Measurements from ENCODE around the gene TGFBR1.

TGFBR1 gene

DNA sequence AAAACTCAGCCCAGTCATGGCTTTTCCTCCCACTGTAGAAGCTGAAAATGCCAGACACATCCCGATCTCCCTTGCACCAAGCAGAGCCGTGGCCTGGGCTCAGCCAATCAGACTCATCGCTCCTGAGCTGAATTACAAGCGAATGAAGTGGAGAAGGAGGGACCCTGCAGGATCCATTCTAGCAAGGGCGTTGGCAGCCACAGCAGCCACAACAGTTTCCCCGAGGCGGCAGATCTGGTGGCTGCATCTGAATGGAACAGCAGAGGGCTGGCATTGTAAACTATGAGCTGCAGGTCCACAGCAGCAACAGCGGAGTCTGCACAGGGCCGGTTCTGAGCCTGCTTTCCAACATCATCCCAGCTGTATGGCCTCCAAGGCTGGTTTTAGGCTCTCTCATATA lies 93.1 kb downstream of the TGFBR1 start:
- TF ChIP-seq, protein P1, sequence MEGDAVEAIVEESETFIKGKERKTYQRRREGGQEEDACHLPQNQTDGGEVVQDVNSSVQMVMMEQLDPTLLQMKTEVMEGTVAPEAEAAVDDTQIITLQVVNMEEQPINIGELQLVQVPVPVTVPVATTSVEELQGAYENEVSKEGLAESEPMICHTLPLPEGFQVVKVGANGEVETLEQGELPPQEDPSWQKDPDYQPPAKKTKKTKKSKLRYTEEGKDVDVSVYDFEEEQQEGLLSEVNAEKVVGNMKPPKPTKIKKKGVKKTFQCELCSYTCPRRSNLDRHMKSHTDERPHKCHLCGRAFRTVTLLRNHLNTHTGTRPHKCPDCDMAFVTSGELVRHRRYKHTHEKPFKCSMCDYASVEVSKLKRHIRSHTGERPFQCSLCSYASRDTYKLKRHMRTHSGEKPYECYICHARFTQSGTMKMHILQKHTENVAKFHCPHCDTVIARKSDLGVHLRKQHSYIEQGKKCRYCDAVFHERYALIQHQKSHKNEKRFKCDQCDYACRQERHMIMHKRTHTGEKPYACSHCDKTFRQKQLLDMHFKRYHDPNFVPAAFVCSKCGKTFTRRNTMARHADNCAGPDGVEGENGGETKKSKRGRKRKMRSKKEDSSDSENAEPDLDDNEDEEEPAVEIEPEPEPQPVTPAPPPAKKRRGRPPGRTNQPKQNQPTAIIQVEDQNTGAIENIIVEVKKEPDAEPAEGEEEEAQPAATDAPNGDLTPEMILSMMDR (IDR thresholded peaks at IDR 0.05; ENCODE audit: control insufficient read depth, extremely low read depth, insufficient read depth), result no peak
- no peak overlapping the region for H3K4me3 ChIP-seq (ENCODE audit: low read depth, low read length)
- no peak for DNase-seq (ENCODE audit: low read depth)

GRCh38 chr9:99199938-99200539 lies 95.1 kb downstream of the TGFBR1 start:
- DNase-seq (ENCODE audit: low read depth), result no peak
- TF ChIP-seq, protein P1 (IDR thresholded peaks at IDR 0.05; ENCODE audit: control insufficient read depth, extremely low read depth, insufficient read depth), result no peak
- no peak overlapping the region for H3K4me3 ChIP-seq (ENCODE audit: low read depth, low read length)

DNA sequence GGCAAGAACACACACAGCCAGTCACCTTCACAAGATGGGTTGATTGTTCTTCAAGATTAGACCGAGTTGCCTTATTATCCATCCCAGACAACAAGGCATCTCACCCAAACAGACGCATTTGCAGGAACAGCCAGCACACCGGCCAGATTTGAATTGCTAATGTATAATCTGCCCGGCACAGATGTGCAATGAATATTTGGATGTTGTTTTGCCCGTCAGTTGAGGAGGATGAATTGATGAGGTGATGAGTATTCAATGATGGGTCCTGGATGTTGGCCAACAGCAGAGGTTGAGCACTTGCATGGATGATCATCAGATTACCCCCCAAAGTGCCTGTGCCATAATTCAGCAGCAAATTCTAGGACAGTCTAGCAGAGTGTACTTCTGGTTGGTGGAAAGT lies 96.7 kb downstream of the TGFBR1 start:
- DNase-seq (ENCODE audit: low read depth), result no peak
- H3K4me3 ChIP-seq (ENCODE audit: low read depth, low read length), result no peak overlapping the region
- TF ChIP-seq, protein P1 (IDR thresholded peaks at IDR 0.05; ENCODE audit: control insufficient read depth, extremely low read depth, insufficient read depth), result no peak
